Thoracic aorta (tissue), 2 donors: ENCODE data around the gene MGAT1. TPM values are rescaled to one million over a fixed set of nuclear protein-coding genes. Genes with fewer than 3 reads are reported as not detected.

Source experiments
- ATAC-seq: fragments of 150-250 bp; one replicate; pipeline ENCODE4 v1.8.0; 2017; ENCODE audit warnings: low read depth; ENCODE audit not compliant: insufficient number of reproducible peaks, low FRiP score
- DNase-seq: peaks from one replicate; pipeline ENCODE4 v3.0.0-alpha.2; 2020; ENCODE audit warnings: low spot score
- H3K27ac ChIP-seq, 2 donors: fragments of 200-600 bp; sonication (generic); 1 replicate in 1 of 2; 2 replicates in 1 of 2; pipeline ENCODE4 v1.5.1; 2016; ENCODE audit warnings: mild to moderate bottlenecking in 2 of 2, moderate library complexity in 2 of 2
- H3K27me3 ChIP-seq: fragments of 200-600 bp; sonication (generic); replicated peaks from 2 replicates; pipeline ENCODE4 v1.6.0; 2016; ENCODE audit warnings: mild to moderate bottlenecking; ENCODE audit not compliant: insufficient read depth
- H3K36me3 ChIP-seq: fragments of 200-600 bp; sonication (generic); one replicate; pipeline ENCODE4 v1.5.1; 2016
- H3K4me1 ChIP-seq, 2 donors: fragments of 200-600 bp; sonication (generic); 1 replicate in 1 of 2; 2 replicates in 1 of 2; pipeline versions ENCODE4 v1.5.1 to v1.6.0; 2016; ENCODE audit warnings: low read depth in 2 of 2, mild to moderate bottlenecking in 1 of 2; ENCODE audit not compliant: control insufficient read depth in 1 of 2
- H3K4me3 ChIP-seq: fragments of 200-600 bp; sonication (generic); 2 replicates; pipeline ENCODE4 v1.5.1; 2016; ENCODE audit warnings: mild to moderate bottlenecking
- H3K9me3 ChIP-seq: fragments of 200-600 bp; sonication (generic); 2 replicates; pipeline ENCODE4 v1.5.1; 2016
- CTCF ChIP-seq: fragments of 200-600 bp; sonication (generic); IDR thresholded peaks from one replicate; pipeline ENCODE4 v1.5.1; 2019; ENCODE audit warnings: antibody characterized with exemption
- total RNA-seq, 2 donors: library from RNA; depleted of rRNA; stranded (reverse); fragments of >200 nt; gene quantifications; one replicate each; pipeline versions ENCODE4 v1.1.0 to v1.2.3, GENCODE V29; 2016

Gene MGAT1
- total RNA-seq, 2 donors from 2014 or later = 226 to 244 TPM

GRCh38 chr5:180776376-180776775 lies 26.2 kb downstream of the MGAT1 start:
- Histone ChIP-seq H3K4me3 (no peak overlapping the region), H3K27ac (no peak overlapping the region), H3K27me3 (no peaks in the 10 kb centered on the region), H3K4me1 (no peaks in the 10 kb centered on the region), H3K9me3 (peaks cover 5% of the 10 kb centered on the region), H3K36me3 (no peaks in the 10 kb centered on the region)
- DNase-seq = no peak
- ATAC-seq = no peak
- no peak for TF ChIP-seq CTCF

GRCh38 chr5:180775624-180776023 lies 27.0 kb downstream of the MGAT1 start:
- Histone ChIP-seq H3K27ac (no peak overlapping the region), H3K4me3 (no peak overlapping the region), H3K9me3 (peaks cover 5% of the 10 kb centered on the region), H3K27me3 (no peaks in the 10 kb centered on the region), H3K36me3 (no peaks in the 10 kb centered on the region), H3K4me1 (no peaks in the 10 kb centered on the region)
- no peak for DNase-seq
- no peak for ATAC-seq
- TF ChIP-seq CTCF = no peak

- Histone ChIP-seq H3K27me3 (no peaks in the 10 kb centered on the region), H3K36me3 (no peaks in the 10 kb centered on the region), H3K27ac (no peak overlapping the region), H3K4me3 (no peak overlapping the region), H3K9me3 (peaks cover 5% of the 10 kb centered on the region), H3K4me1 (no peaks in the 10 kb centered on the region)
- DNase-seq = no peak
- ATAC-seq = no peak
- TF ChIP-seq CTCF = no peak
Measured at GRCh38 chr5:180771839-180772238, 30.8 kb downstream of the MGAT1 start.

- Histone ChIP-seq H3K4me1 (no peaks in the 10 kb centered on the region), H3K27me3 (no peaks in the 10 kb centered on the region), H3K9me3 (peaks cover 5% of the 10 kb centered on the region), H3K4me3 (no peak overlapping the region), H3K36me3 (no peaks in the 10 kb centered on the region), H3K27ac (no peak overlapping the region)
- DNase-seq = no peak
- TF ChIP-seq CTCF = no peak
- ATAC-seq = no peak
Measured at GRCh38 chr5:180769821-180770220, 32.8 kb downstream of the MGAT1 start.

DNA sequence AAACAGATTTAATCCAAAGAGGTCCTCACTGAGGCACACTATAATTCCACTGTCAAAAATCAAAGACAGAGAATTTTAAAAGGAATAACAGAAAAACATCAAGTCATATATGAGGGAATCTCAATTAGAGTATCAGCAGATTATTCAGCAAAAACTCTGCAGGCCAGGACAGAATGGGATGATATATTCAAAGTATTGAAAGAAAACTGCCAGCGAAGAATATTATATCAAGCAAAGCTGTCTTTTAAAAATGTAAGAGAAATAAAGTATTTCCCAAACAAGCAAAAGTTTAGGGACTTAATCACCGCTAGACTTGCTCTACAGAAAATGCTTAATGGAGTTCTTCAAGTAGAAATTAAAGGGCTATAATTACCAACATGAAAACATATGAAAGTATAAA lies 47.0 kb downstream of the MGAT1 start:
- Histone ChIP-seq H3K4me1 (no peaks in the 10 kb centered on the region), H3K27me3 (no peaks in the 10 kb centered on the region), H3K9me3 (peaks cover 8% of the 10 kb centered on the region), H3K36me3 (no peaks in the 10 kb centered on the region), H3K27ac (no peak overlapping the region), H3K4me3 (no peak overlapping the region)
- no peak for ATAC-seq
- no peak for DNase-seq
- TF ChIP-seq CTCF = no peak
